Measurements from ENCODE around the gene ULK4. TPM values are rescaled to one million over a fixed set of nuclear protein-coding genes. Genes with fewer than 3 reads are reported as not detected.
"Not testable (repeated sequence)": the region's sequence is repeated elsewhere in the genome, so short reads cannot be mapped to it uniquely, and the experiment has no call there.

Gene ULK4
- polyA plus RNA-seq, 4 donors: 2.7 to 5.6 (median 5.1) TPM

GRCh38 chr3:41404582-41404981 lies 557.3 kb downstream of the ULK4 start:
- DNase-seq (ENCODE audit: low read depth in 4 of 4, low spot score in 3 of 4): no peak

DNA sequence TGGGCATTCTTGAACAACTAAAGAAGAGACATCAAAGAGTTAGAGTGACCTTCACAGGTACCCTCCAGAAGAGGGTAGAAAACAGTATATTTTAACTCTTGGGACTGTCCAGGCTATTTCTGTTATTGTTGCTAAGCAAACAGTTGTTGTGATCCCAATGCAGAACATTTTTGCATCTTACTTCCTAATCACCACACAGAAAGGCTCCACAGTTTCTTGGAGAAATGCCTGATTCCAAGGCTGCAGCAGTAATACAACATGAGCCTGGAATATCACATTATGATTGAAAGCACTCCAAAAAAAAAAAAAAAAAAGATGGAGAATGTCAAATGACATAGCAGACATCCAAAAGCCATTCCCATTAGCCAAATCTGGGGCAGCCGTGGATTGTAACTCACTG lies 567.0 kb downstream of the ULK4 start:
- DNase-seq (ENCODE audit: low read depth in 4 of 4, low spot score in 3 of 4): no peak

- DNase-seq (ENCODE audit: low read depth in 4 of 4, low spot score in 3 of 4): not testable (repeated sequence)
Measured at GRCh38 chr3:41370765-41371535, 591.0 kb downstream of the ULK4 start.

DNA sequence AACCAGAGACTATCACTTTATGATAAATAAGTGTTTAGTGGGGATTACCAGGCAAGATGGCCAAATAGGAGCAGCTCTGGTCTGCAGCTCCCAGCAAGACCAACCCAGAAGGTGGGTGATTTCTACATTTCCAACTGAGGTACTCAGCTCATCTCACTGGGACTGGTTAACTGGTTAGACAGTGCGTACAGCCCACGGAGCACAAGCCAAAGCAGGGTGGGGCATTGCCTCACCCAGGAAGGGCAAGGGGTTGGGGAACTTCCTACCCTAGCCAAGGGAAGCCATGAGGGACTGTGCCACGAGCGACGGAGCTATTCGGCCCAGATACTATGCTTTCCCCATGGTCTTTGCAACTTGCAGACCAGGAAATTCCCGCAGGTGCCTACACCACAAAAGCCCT lies 591.6 kb downstream of the ULK4 start:
- DNase-seq (ENCODE audit: low read depth in 4 of 4, low spot score in 3 of 4): no peak

DNA sequence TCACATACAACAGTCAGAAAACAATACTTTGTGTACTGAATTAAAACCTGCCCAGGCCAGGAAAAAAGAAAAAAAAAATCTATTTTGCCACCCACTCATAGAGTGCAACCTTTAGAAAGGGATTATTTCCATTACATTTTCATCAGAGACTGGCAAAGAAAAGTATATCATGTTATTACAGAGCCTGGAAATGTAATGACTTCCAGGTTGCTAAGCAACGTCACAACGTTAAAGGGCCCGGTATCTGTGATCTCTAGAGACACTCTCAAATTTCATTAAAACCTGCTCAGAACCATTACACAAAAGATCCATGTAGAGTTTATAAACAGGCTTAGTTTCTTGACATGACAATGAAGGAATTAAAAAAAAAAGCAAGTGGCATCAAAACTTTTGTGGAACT lies 592.1 kb downstream of the ULK4 start:
- DNase-seq (ENCODE audit: low read depth in 4 of 4, low spot score in 3 of 4): peak in 1 of 4 donors; percentile 7

- DNase-seq (ENCODE audit: low read depth in 4 of 4, low spot score in 3 of 4): no peak
Measured at GRCh38 chr3:41365973-41366372, 595.9 kb downstream of the ULK4 start.

DNA sequence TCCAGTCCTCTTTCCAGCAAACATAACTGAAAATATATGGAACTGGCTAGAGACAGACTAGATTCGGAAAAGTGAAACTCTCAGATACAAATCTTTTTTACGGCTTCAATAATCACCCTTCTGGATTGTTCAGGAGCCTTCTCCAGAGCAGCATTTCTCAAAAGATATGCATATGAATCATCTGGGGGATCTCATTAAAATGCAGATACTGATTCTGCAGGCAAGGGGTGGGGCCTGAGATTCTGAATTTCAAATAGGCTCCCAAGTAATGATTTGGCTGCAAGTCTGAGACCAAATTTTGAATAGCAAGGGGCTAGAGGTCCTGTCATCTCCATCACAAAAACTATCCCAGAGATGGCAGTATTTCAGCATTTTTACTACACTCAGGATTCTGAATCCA lies 597.2 kb downstream of the ULK4 start:
- DNase-seq (ENCODE audit: low read depth in 4 of 4, low spot score in 3 of 4): no peak

- no peak for DNase-seq (ENCODE audit: low read depth in 4 of 4, low spot score in 3 of 4)
Measured at GRCh38 chr3:41363830-41364523, 597.9 kb downstream of the ULK4 start.

DNA sequence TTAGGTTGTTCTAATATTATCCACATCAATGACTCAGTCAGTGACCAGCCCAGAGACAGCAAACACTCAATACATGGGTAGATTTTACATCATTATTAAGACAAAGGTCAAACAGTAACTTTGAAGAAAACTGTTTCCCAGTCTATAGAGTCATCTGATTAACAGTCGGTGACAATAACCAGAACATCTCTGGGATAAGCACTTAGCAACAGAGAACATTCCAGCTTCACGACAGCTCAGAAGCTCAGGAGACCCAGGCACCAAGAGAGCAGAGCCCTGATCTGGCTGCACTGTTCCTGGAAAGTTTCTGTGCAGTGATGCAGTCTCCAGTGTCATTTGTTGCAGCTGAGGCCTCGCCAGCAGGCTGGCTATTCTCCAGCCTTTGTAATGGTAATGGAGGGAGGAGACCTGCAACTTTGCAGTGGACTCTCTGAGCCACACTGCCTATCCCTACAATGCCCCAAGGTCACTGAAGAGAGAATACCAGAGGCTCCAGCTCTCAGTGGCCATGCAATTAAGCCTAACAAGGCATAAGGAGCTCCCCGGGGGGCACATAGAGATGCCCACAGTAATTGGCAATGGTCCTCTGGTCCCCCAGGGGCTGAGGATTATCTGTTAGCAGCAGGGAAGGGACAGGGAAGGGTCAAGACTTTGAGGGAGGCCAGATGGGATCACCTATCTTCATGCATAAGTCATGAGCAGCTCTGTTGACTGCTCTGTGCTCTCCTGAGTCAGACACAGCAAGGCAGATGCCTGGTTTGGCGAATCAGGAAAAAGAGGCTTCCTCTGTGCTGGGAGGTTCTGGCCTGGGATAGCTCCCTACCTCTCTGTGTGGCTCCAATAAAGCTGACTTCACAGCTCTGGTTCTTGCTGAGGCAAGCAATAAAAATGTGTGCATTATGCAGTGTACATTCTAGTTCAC lies 599.0 kb downstream of the ULK4 start:
- DNase-seq (ENCODE audit: low read depth in 4 of 4, low spot score in 3 of 4): no peak

- no peak for DNase-seq (ENCODE audit: low read depth in 4 of 4, low spot score in 3 of 4)
Measured at GRCh38 chr3:41357271-41357670, 604.6 kb downstream of the ULK4 start.

- no peak for DNase-seq (ENCODE audit: low read depth in 4 of 4, low spot score in 3 of 4)
Measured at GRCh38 chr3:41356775-41357174, 605.1 kb downstream of the ULK4 start.

- no peak for DNase-seq (ENCODE audit: low read depth in 4 of 4, low spot score in 3 of 4)
Measured at GRCh38 chr3:41352510-41352909, 609.4 kb downstream of the ULK4 start.

GRCh38 chr3:41350441-41350840 lies 611.5 kb downstream of the ULK4 start:
- DNase-seq (ENCODE audit: low read depth in 4 of 4, low spot score in 3 of 4): no peak

DNA sequence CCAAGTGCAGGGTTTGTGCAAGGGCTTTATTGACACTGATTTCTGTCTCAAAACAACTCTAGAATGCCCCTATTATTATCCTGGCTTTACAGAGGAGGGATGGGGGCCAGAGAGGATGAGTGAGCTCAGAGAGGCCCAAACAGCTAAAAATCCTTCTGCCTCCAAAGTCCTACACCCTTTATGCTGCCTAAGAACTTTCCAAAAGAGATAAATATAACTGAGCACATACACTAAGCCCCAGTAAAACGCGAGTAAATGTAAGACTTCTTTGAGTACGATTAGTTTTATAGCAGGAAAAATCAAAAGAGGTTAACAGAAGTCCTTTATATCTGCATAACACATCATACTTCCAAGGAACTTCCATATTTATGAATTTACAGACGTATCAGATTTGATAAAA lies 613.5 kb downstream of the ULK4 start:
- no peak for DNase-seq (ENCODE audit: low read depth in 4 of 4, low spot score in 3 of 4)

DNA sequence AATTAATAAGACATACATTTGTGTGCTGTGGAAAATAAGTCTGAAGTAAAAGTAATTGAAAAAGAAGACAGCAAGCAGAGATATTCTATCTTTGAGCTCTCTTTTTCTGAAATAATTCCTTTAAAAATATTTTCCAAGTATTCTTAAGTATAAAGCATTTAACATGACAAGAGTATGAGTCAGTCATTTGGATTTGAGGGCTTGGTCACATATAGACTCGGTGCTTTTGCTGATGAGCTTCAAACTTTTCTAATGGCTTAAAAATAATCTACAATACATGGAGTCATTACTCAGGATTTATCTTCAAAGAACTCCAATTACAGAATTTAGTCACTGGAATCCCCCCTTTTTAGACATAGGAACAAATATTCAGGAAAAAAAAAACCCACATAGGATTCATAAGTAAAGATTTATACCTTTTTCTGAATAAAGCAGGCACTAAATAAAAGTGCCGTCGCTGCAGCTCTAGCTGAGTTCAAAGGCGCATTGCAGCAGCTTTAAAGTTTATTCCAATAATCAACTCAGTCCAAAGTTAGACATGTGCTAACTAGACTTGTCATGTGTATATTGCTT lies 615.1 kb downstream of the ULK4 start:
- DNase-seq (ENCODE audit: low read depth in 4 of 4, low spot score in 3 of 4): no peak

- DNase-seq (ENCODE audit: low read depth in 4 of 4, low spot score in 3 of 4): no peak
Measured at GRCh38 chr3:41345788-41346187, 616.1 kb downstream of the ULK4 start.

DNA sequence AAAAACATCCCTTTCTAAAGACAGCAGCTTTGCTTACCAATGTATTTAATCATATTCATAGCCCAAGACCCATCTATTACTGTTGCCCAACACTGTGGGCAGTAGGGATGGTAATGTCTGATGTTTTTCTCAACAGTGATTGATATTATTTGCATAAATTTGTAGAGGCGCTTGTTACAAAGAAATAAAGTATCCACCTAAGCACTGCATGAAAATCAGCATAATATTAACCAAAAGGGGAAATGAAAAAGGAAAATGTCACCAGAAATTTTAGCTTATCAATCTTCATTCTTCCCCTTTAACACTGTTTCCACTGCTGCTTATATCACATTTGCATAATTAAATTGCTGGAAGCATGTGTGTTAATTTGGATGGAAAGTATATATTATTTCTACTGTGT lies 622.1 kb downstream of the ULK4 start:
- no peak for DNase-seq (ENCODE audit: low read depth in 4 of 4, low spot score in 3 of 4)

DNA sequence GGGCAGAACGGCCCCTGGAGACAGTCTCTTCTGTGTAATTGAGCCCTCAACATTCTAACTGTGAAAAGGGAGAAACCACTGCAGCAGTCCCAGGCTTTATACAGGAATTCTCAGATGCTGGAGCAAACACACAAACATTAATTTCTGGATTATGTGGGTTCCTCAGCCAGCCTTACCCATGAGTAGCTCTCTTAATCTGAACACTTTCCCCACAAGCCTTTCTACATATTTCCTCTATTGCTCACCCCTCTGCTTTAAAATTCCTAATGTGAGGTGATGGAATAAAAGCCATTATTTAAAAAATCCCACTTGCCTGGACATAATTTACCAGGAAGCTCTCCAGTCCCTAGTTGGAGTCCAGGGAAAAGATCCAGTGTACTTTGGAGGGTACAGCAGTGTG lies 623.6 kb downstream of the ULK4 start:
- DNase-seq (ENCODE audit: low read depth in 4 of 4, low spot score in 3 of 4): no peak

GRCh38 chr3:41334426-41334825 lies 627.5 kb downstream of the ULK4 start:
- DNase-seq (ENCODE audit: low read depth in 4 of 4, low spot score in 3 of 4): no peak

DNA sequence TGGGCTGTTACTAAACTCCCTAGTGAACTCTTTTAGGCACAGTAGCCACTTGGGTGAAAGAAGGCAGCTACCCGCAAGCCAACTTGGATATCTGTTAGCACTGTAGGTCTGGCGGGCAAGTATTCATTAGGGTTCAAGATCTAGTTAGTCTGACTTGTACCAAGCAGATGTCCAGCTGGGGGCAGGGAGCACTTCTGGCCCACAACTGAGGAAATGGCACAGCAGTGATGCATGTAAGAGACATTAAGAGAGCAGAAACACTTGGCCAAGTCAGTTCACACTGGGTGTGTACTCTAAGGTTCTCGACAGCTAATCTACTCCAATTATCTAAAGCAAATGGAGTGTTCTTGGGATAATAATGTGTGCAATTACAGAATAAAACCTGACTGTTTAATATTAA lies 630.9 kb downstream of the ULK4 start:
- DNase-seq (ENCODE audit: low read depth in 4 of 4, low spot score in 3 of 4): no peak

DNA sequence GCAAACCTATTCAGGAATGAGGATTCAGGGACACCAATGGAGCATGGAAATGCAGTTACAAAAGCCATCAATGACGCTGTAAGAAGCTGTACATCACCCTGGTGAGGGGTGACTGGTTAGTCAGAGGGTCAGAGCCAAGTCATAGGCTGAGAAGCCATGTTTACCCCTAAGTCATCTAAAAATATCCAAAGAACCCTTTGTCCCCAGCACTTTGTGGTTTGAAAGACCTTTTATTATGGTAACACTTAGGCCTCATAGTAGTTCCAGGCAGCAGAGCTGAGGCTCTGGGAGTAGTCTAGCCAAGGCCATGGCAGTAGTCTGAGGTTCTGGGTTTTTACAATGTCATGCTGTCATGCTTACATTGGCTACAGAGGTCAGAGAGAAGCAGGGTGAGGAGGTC lies 631.4 kb downstream of the ULK4 start:
- no peak for DNase-seq (ENCODE audit: low read depth in 4 of 4, low spot score in 3 of 4)

All from left renal pelvis (tissue), 4 donors.